ENCODE measurements around the gene PARD6B. TPM values are rescaled to one million over a fixed set of nuclear protein-coding genes. Genes with fewer than 3 reads are reported as not detected.

The PARD6B gene
- total and polyA plus RNA-seq, 2 of the 13 experiments (the other 11 are each of a cell fraction or from before 2014, with no cell fraction given), result 6.9 to 22.2 TPM

GRCh38 chr20:50728981-50729874, 2.2 kb upstream of the PARD6B start (continued):
- no peak for TF ChIP-seq SRSF4 (IDR thresholded peaks at IDR 0.05; ENCODE audit: low read depth, low read length, poor library complexity, severe bottlenecking)
- TF ChIP-seq RCOR2 (CRISPR knock-in tag; IDR thresholded peaks at IDR 0.05), result no peak
- TF ChIP-seq TP53 (CRISPR knock-in tag; conservative IDR thresholded peaks at IDR 0.05), result peak; percentile 81; the same call in 1 of the 2 replicates
- 0 out of 2 replicates have a peak, but pooled peaks have one; percentile 16 for TF ChIP-seq ZNF557 (CRISPR knock-in tag; IDR thresholded peaks at IDR 0.05)
- no peak for TF ChIP-seq U2AF1 (optimal IDR thresholded peaks at IDR 0.05; ENCODE audit: low read depth, low read length)
- TF ChIP-seq ZNF335 (CRISPR knock-in tag; IDR thresholded peaks at IDR 0.05), result peak; percentile 72
- TF ChIP-seq ZNF143 (CRISPR knock-in tag; IDR thresholded peaks at IDR 0.05), result no peak
- no peak for TF ChIP-seq ZNF317 (CRISPR knock-in tag; IDR thresholded peaks at IDR 0.05)
- no peak for TF ChIP-seq ZNF607 (CRISPR knock-in tag; IDR thresholded peaks at IDR 0.05; ENCODE audit: borderline replicate concordance)
- no peak for TF ChIP-seq PAF1 (CRISPR knock-in tag; IDR thresholded peaks at IDR 0.05)
- TF ChIP-seq THRA (CRISPR knock-in tag; IDR thresholded peaks at IDR 0.05; ENCODE audit: borderline replicate concordance), result peak; percentile 27; the same call in 1 of the 2 replicates
- TF ChIP-seq ZNF891 (CRISPR knock-in tag; IDR thresholded peaks at IDR 0.05), result no peak
- TF ChIP-seq KDM2A (CRISPR knock-in tag; IDR thresholded peaks at IDR 0.05; ENCODE audit: borderline replicate concordance, low read depth), result no peak; the same call in 1 of the 2 replicates
- no peak for TF ChIP-seq ZNF414 (CRISPR knock-in tag; IDR thresholded peaks at IDR 0.05)
- TF ChIP-seq ZNF775 (CRISPR knock-in tag; IDR thresholded peaks at IDR 0.05; ENCODE audit: borderline replicate concordance), result no peak
- TF ChIP-seq NRL (CRISPR knock-in tag; IDR thresholded peaks at IDR 0.05; ENCODE audit: borderline replicate concordance), result no peak
- no peak for TF ChIP-seq ZNF468 (CRISPR knock-in tag; IDR thresholded peaks at IDR 0.05)
- TF ChIP-seq AGO1 (IDR thresholded peaks at IDR 0.05; ENCODE audit: low read depth, low read length, poor library complexity, severe bottlenecking), result no peak
- TF ChIP-seq SP2 (CRISPR knock-in tag; IDR thresholded peaks at IDR 0.05), result no peak
- TF ChIP-seq NR2F1 (CRISPR knock-in tag; IDR thresholded peaks at IDR 0.05), result no peak
- no peak for TF ChIP-seq SMC3 (IDR thresholded peaks at IDR 0.05; ENCODE audit: low read length)
- no peak for TF ChIP-seq ETV6 (CRISPR knock-in tag; conservative IDR thresholded peaks at IDR 0.05)
- no peak for TF ChIP-seq ZNF224 (CRISPR knock-in tag; IDR thresholded peaks at IDR 0.05)
- no peak for TF ChIP-seq ZC3H13 (CRISPR knock-in tag; IDR thresholded peaks at IDR 0.05)
- TF ChIP-seq MAFG (CRISPR knock-in tag; IDR thresholded peaks at IDR 0.05), result no peak
- no peak for TF ChIP-seq CHCHD3 (CRISPR knock-in tag; IDR thresholded peaks at IDR 0.05)
- TF ChIP-seq ZNF432 (CRISPR knock-in tag; IDR thresholded peaks at IDR 0.05; ENCODE audit: borderline replicate concordance), result no peak
- TF ChIP-seq SMARCE1 (IDR thresholded peaks at IDR 0.05; ENCODE audit: borderline replicate concordance), result no peak
- no peak for TF ChIP-seq PHF8 (CRISPR knock-in tag; IDR thresholded peaks at IDR 0.05)
- no peak for TF ChIP-seq ZNF850 (CRISPR knock-in tag; conservative IDR thresholded peaks at IDR 0.05)

All from HepG2 (cell line).